Measurements from ENCODE around the gene LBX2. TPM values are rescaled to one million over a fixed set of nuclear protein-coding genes. Genes with fewer than 3 reads are reported as not detected.

The LBX2 gene
- total and polyA plus RNA-seq, 9 of the 15 experiments (the other 6 are each of a cell fraction or from before 2014, with no cell fraction given) = 0.39 to 6.2 (median 1.8) TPM; not detected in 1

GRCh38 chr2:74507145-74507925, 7.9 kb upstream of the LBX2 start, which contains the start of gene PCGF1 (continued):
- TF ChIP-seq PHB2 (IDR thresholded peaks at IDR 0.05; ENCODE audit: low read depth) = no peak
- no peak for TF ChIP-seq WHSC1 (IDR thresholded peaks at IDR 0.05; ENCODE audit: low read length)
- no peak for TF ChIP-seq TSC22D4 (tag; IDR thresholded peaks at IDR 0.05)
- TF ChIP-seq PBX2 (CRISPR knock-in tag; IDR thresholded peaks at IDR 0.05; ENCODE audit: low read depth) = no peak
- no peak for TF ChIP-seq PBX2 (tag; conservative IDR thresholded peaks at IDR 0.05; ENCODE audit: low read depth)
- TF ChIP-seq NEUROD1 (IDR thresholded peaks at IDR 0.05; ENCODE audit: borderline replicate concordance, low read depth, low read length, partially characterized antibody) = peak; percentile 23
- no peak for TF ChIP-seq CLOCK (CRISPR knock-in tag; IDR thresholded peaks at IDR 0.05; ENCODE audit: borderline replicate concordance)
- TF ChIP-seq ZBTB49 (CRISPR knock-in tag; IDR thresholded peaks at IDR 0.05; ENCODE audit: borderline replicate concordance) = no peak
- no peak for TF ChIP-seq HMG20B (CRISPR knock-in tag; IDR thresholded peaks at IDR 0.05)
- TF ChIP-seq ZNF3 (CRISPR knock-in tag; IDR thresholded peaks at IDR 0.05) = no peak
- TF ChIP-seq ZNF511 (CRISPR knock-in tag; IDR thresholded peaks at IDR 0.05) = peak; percentile 26
- TF ChIP-seq ZNF280A (IDR thresholded peaks at IDR 0.05; ENCODE audit: low read depth, partially characterized antibody) = no peak
- TF ChIP-seq GATAD2A (IDR thresholded peaks at IDR 0.05) = no peak
- no peak for TF ChIP-seq MTF1 (CRISPR knock-in tag; IDR thresholded peaks at IDR 0.05; ENCODE audit: borderline replicate concordance)
- no peak for TF ChIP-seq ZNF263 (CRISPR knock-in tag; IDR thresholded peaks at IDR 0.05; ENCODE audit: borderline replicate concordance)
- TF ChIP-seq NCOA1 (IDR thresholded peaks at IDR 0.05; ENCODE audit: low read depth) = no peak
- TF ChIP-seq C11orf30 (IDR thresholded peaks at IDR 0.05; ENCODE audit: low read depth) = peak; percentile 66

Measured in K562 (cell line).